Right atrium auricular region (tissue), 2 donors: ENCODE results near the gene SUDS3. TPM values are rescaled to one million over a fixed set of nuclear protein-coding genes. Genes with fewer than 3 reads are reported as not detected.

Source experiments
- DNase-seq: peaks from one replicate; pipeline ENCODE4 v3.0.0-alpha.2; 2019; ENCODE audit warnings: low spot score
- H3K27ac ChIP-seq, 2 donors: fragments of 200-600 bp; sonication (generic); 1 replicate in 1 of 2; 2 replicates in 1 of 2; pipeline ENCODE4 v1.5.1; 2016 to 2019
- H3K27me3 ChIP-seq, 2 donors: fragments of 200-600 bp; sonication (generic); one replicate each; pipeline versions ENCODE4 v1.5.1 to v1.6.0; 2017 to 2019
- H3K36me3 ChIP-seq: fragments of 200-600 bp; sonication (generic); one replicate; pipeline ENCODE4 v1.5.1; 2016
- H3K4me1 ChIP-seq, 2 donors: fragments of 200-600 bp; sonication (generic); one replicate each; pipeline versions ENCODE4 v1.5.1 to v1.6.0; 2017 to 2019
- H3K4me3 ChIP-seq, 2 donors: fragments of 200-600 bp; sonication (generic); 1 replicate in 1 of 2; 2 replicates in 1 of 2; pipeline ENCODE4 v1.5.1; 2017 to 2019; ENCODE audit warnings: mild to moderate bottlenecking in 1 of 2, moderate library complexity in 1 of 2
- H3K9me3 ChIP-seq, 2 donors: fragments of 200-600 bp; sonication (generic); one replicate each; pipeline ENCODE4 v1.5.1; 2019
- total RNA-seq, 2 donors: library from RNA; depleted of rRNA; stranded (reverse); fragments of >200 nt; gene quantifications; one replicate each; pipeline ENCODE4 v1.1.0, GENCODE V29; 2016
- TF ChIP-seq, protein P1 (sequence below), 2 donors: fragments of 200-600 bp; sonication (generic); IDR thresholded peaks; one replicate each; pipeline ENCODE4 v1.5.1; 2019; ENCODE audit warnings: antibody characterized with exemption in 2 of 2

SUDS3 gene
- total RNA-seq, 2 donors from 2014 or later: 19.1 to 30.2 TPM

DNA sequence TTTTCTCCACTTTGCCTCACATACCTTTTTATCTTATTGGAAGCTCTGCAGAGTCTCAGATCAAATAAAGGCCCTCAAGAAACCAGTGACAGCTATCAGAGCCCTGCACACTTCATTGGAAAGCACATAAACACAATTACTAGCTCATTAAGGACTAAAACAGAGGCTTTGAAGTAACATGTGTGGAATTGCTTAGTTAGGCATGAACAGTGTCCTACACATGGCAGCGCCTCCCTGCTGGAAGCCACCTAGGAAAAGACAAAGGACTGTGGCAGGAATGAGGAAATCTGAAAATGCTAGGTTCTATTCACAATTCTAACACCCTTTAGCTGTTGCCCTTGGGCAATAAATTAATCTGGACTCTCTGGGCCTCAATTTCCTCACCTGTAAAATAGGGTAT, 89.4 kb downstream of the SUDS3 start:
- TF ChIP-seq, protein P1, sequence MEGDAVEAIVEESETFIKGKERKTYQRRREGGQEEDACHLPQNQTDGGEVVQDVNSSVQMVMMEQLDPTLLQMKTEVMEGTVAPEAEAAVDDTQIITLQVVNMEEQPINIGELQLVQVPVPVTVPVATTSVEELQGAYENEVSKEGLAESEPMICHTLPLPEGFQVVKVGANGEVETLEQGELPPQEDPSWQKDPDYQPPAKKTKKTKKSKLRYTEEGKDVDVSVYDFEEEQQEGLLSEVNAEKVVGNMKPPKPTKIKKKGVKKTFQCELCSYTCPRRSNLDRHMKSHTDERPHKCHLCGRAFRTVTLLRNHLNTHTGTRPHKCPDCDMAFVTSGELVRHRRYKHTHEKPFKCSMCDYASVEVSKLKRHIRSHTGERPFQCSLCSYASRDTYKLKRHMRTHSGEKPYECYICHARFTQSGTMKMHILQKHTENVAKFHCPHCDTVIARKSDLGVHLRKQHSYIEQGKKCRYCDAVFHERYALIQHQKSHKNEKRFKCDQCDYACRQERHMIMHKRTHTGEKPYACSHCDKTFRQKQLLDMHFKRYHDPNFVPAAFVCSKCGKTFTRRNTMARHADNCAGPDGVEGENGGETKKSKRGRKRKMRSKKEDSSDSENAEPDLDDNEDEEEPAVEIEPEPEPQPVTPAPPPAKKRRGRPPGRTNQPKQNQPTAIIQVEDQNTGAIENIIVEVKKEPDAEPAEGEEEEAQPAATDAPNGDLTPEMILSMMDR (IDR thresholded peaks at IDR 0.05): no peak
- Histone ChIP-seq H3K9me3 (no peaks in the 10 kb centered on the region), H3K36me3 (no peaks in the 10 kb centered on the region), H3K4me3 (no peak overlapping the region), H3K27ac (no peak overlapping the region), H3K27me3 (no peaks in the 10 kb centered on the region), H3K4me1 (no peaks in the 10 kb centered on the region)
- no peak for DNase-seq

Other genes with a start within 250 kb of the SUDS3 start
- gene PEBP1, start 240.4 kb upstream of the SUDS3 start, total RNA-seq: 100 to 1,000 TPM; 428 to 539 TPM
- gene TAOK3, start 3.6 kb upstream of the SUDS3 start, total RNA-seq: 10 to 100 TPM; 18.1 to 21.1 TPM